ENCODE measurements around the gene HSF2BP.

DNA sequence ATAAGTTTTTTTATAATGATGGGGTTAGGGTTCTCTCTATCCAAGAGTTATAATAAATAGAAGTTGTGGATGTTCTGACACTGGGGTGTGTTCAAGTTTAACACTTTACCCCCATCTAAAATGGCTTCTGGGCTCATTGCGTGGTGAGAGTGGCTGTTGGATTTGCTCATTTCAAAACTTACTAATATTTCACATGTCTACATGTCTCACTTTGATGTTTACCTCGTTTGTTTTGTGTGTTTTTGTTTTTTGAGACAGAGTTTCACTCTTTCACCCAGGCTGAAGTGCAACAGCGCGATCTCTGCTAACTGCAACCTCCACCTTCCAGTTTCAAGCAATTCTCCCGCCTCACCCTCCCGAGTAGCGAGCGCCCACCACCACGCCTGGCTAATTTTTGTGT, 3.7 kb upstream of the HSF2BP start:
- TF ChIP-seq, protein P1, sequence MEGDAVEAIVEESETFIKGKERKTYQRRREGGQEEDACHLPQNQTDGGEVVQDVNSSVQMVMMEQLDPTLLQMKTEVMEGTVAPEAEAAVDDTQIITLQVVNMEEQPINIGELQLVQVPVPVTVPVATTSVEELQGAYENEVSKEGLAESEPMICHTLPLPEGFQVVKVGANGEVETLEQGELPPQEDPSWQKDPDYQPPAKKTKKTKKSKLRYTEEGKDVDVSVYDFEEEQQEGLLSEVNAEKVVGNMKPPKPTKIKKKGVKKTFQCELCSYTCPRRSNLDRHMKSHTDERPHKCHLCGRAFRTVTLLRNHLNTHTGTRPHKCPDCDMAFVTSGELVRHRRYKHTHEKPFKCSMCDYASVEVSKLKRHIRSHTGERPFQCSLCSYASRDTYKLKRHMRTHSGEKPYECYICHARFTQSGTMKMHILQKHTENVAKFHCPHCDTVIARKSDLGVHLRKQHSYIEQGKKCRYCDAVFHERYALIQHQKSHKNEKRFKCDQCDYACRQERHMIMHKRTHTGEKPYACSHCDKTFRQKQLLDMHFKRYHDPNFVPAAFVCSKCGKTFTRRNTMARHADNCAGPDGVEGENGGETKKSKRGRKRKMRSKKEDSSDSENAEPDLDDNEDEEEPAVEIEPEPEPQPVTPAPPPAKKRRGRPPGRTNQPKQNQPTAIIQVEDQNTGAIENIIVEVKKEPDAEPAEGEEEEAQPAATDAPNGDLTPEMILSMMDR (IDR thresholded peaks at IDR 0.05), result no peak
- TF ChIP-seq EZH2 (IDR thresholded peaks at IDR 0.05; ENCODE audit: borderline replicate concordance, insufficient read depth, low read depth, low read length, poor library complexity, severe bottlenecking), result no peak
